ENCODE data around the gene KRT4.

The KRT4 gene

GRCh38 chr12:52800259-52800917 lies 13.5 kb downstream of the KRT4 start:
- no peak overlapping the region for H3K4me3 ChIP-seq (replicated peaks; ENCODE audit: low read depth, low read length)
- no peaks in the 10 kb centered on the region for H3K36me3 ChIP-seq (ENCODE audit: control insufficient read depth, insufficient read depth, low read length)
- no peak for TF ChIP-seq CTCF (IDR thresholded peaks at IDR 0.05; ENCODE audit: insufficient read depth, low read length, poor library complexity, severe bottlenecking)
- no peak for DNase-seq (ENCODE audit: extremely low read depth, insufficient read length)
- no peaks in the 10 kb centered on the region; the same call in none of the 2 replicates for H3K27me3 ChIP-seq (replicated peaks; ENCODE audit: control insufficient read depth, insufficient read depth, low read length)

- DNase-seq (ENCODE audit: extremely low read depth, insufficient read length) = no peak
- Histone ChIP-seq H3K36me3 (ENCODE audit: control insufficient read depth, insufficient read depth, low read length) (no peaks in the 10 kb centered on the region), H3K4me3 (replicated peaks; ENCODE audit: low read depth, low read length) (no peak overlapping the region), H3K27me3 (replicated peaks; ENCODE audit: control insufficient read depth, insufficient read depth, low read length) (no peaks in the 10 kb centered on the region; the same call in none of the 2 replicates)
- no peak for TF ChIP-seq CTCF (IDR thresholded peaks at IDR 0.05; ENCODE audit: insufficient read depth, low read length, poor library complexity, severe bottlenecking)
Measured at GRCh38 chr12:52799505-52800211, 14.3 kb downstream of the KRT4 start.

GRCh38 chr12:52798671-52799504 lies 15.0 kb downstream of the KRT4 start:
- DNase-seq (ENCODE audit: extremely low read depth, insufficient read length) = no peak
- Histone ChIP-seq H3K27me3 (replicated peaks; ENCODE audit: control insufficient read depth, insufficient read depth, low read length) (no peaks in the 10 kb centered on the region; the same call in none of the 2 replicates), H3K4me3 (replicated peaks; ENCODE audit: low read depth, low read length) (no peak overlapping the region), H3K36me3 (ENCODE audit: control insufficient read depth, insufficient read depth, low read length) (no peaks in the 10 kb centered on the region)
- no peak for TF ChIP-seq CTCF (IDR thresholded peaks at IDR 0.05; ENCODE audit: insufficient read depth, low read length, poor library complexity, severe bottlenecking)

- TF ChIP-seq CTCF (IDR thresholded peaks at IDR 0.05; ENCODE audit: insufficient read depth, low read length, poor library complexity, severe bottlenecking) = no peak
- Histone ChIP-seq H3K4me3 (replicated peaks; ENCODE audit: low read depth, low read length) (no peak overlapping the region), H3K27me3 (replicated peaks; ENCODE audit: control insufficient read depth, insufficient read depth, low read length) (no peaks in the 10 kb centered on the region; the same call in none of the 2 replicates), H3K36me3 (ENCODE audit: control insufficient read depth, insufficient read depth, low read length) (no peaks in the 10 kb centered on the region)
- no peak for DNase-seq (ENCODE audit: extremely low read depth, insufficient read length)
Measured at GRCh38 chr12:52798003-52798670, 15.8 kb downstream of the KRT4 start.

- DNase-seq (ENCODE audit: extremely low read depth, insufficient read length) = no peak
- Histone ChIP-seq H3K4me3 (replicated peaks; ENCODE audit: low read depth, low read length) (no peak overlapping the region), H3K27me3 (replicated peaks; ENCODE audit: control insufficient read depth, insufficient read depth, low read length) (no peaks in the 10 kb centered on the region; the same call in none of the 2 replicates), H3K36me3 (ENCODE audit: control insufficient read depth, insufficient read depth, low read length) (no peaks in the 10 kb centered on the region)
- no peak for TF ChIP-seq CTCF (IDR thresholded peaks at IDR 0.05; ENCODE audit: insufficient read depth, low read length, poor library complexity, severe bottlenecking)
Measured at GRCh38 chr12:52797529-52797894, 16.4 kb downstream of the KRT4 start.
